Adrenal gland (tissue), 19 donors: Measurements from ENCODE around the gene HADHA. TPM values are rescaled to one million over a fixed set of nuclear protein-coding genes. Genes with fewer than 3 reads are reported as not detected.

Experiments
- DNase-seq, 7 donors: peaks; one replicate each; pipeline ENCODE4 v3.0.0-alpha.2; 2019 to 2020
- H3K27ac ChIP-seq, 5 donors: fragments of 200-600 bp; sonication (generic) in 4 of 5; 1 replicate in 3 of 5; 2 replicates in 2 of 5; pipeline versions ENCODE4 v1.5.1 to v1.8.0; 2016 to 2020; ENCODE audit warnings: mild to moderate bottlenecking in 1 of 5
- H3K27me3 ChIP-seq: fragments of 200-600 bp; 2 replicates; pipeline ENCODE4 v1.8.0; 2021
- H3K36me3 ChIP-seq, 2 donors: fragments of 200-600 bp; replicated peaks in 1 of 2; 1 replicate in 1 of 2; 2 replicates in 1 of 2; pipeline versions ENCODE4 v1.5.1 to v1.8.0; 2018 to 2022
- H3K4me1 ChIP-seq, 2 donors: fragments of 200-600 bp; replicated peaks in 1 of 2; 1 replicate in 1 of 2; 2 replicates in 1 of 2; pipeline versions ENCODE4 v1.5.1 to v1.8.0; 2018 to 2021
- H3K4me3 ChIP-seq, 4 donors: fragments of 200-600 bp; sonication (generic) in 3 of 4; one replicate each; pipeline ENCODE4 v1.5.1; 2016 to 2018
- H3K9me3 ChIP-seq, 3 donors: fragments of 200-600 bp; sonication (generic) in 1 of 3; replicated peaks in 1 of 3; 1 replicate in 2 of 3; 2 replicates in 1 of 3; pipeline versions ENCODE4 v1.5.1 to v1.8.0; 2016 to 2021
- CTCF ChIP-seq, 6 experiments: fragments of 450-650 bp in 4 of 6; fragments of 200-600 bp in 2 of 6; sonication (generic) in 1 of 6; IDR thresholded peaks; 1 replicate in 5 of 6; 2 replicates in 1 of 6; pipeline versions ENCODE4 v1.5.1 to v1.8.0; 2016 to 2021; ENCODE audit warnings: antibody characterized with exemption in 6 of 6, mild to moderate bottlenecking in 2 of 6, moderate library complexity in 1 of 6
- POLR2A ChIP-seq, 2 donors: fragments of 450-650 bp; IDR thresholded peaks; one replicate each; pipeline ENCODE4 v1.6.1; 2017; ENCODE audit warnings: antibody characterized with exemption in 2 of 2, mild to moderate bottlenecking in 2 of 2, moderate library complexity in 1 of 2
- WGBS, 4 donors: extraction: QIAGEN DNeasy Blood & Tissue Kit in 2 of 4; methylation state at CpG; one replicate each; pipeline versions ENCODE4 v1.1.5 to v1.1.7; 2013 to 2017; 5-methylcytosine and 5-hydroxymethylcytosine counted together
- intact Hi-C, 2 donors: fragments of 100-400 bp; cut with DNase I; formaldehyde crosslinking; loops; one replicate each; pipeline versions ENCODE4 v1.14.1 to v1.15.0; 2022 to 2023
- long read RNA-seq, 10 donors: library from polyadenylated mRNA in 3 of 10; unstranded in 2 of 10; stranded (forward) in 1 of 10; transcript quantifications; one replicate each; pipeline ENCODE4 v2.0.0 and lab custom pipeline, GENCODE V29; 2021 to 2026
- polyA plus RNA-seq, 3 donors: library from polyadenylated mRNA; stranded (reverse); fragments of 200-250 nt in 2 of 3; fragments of 350-450 nt in 1 of 3; fragmentation: Illumina TruSeq in 1 of 3; extraction: RNeasy Lipid Tissue Mini Kit (QIAGEN cat#74804) in 1 of 3; gene quantifications; one replicate each; pipeline ENCODE4 v1.2.3, GENCODE V29; 2013 to 2014
- total RNA-seq, 9 donors: library from RNA; depleted of rRNA in 4 of 9; stranded (reverse); fragments of >200 nt in 4 of 9; fragments of 120-200 nt in 1 of 9; fragmentation: NEBNext Ultra II Directional in 1 of 9; extraction: Animal tissue kit (Norgen Biotek cat#: 25700) in 1 of 9; gene quantifications; one replicate each; pipeline versions ENCODE4 v1.1.0 to v1.2.4, GENCODE V29; 2013 to 2023
- donor health status: healthy with polysubstance abuse.
- donor health status: Bipolar disorder and iron deficiency.
- donor health status: DM: yes; HTN: yes; CAD: no.
- donor health status: DM: no; HTN: no; CAD: no.
- donor health status: DM: no; HTN: no; CAD: no.
- donor health status: DM: yes; HTN: yes; CAD: no.

Gene HADHA
- total RNA-seq = 100 to 1,000 TPM; 154 to 353 (median 222) TPM
- 100 to 1,000 TPM in 1 of 3 donors, 10 to 100 TPM in 2; 43.8 to 309 (median 57.5) TPM for polyA plus RNA-seq
- long read RNA-seq, donor 1, transcript HADHA-201 (20 exons, 3,037 nt) = major isoform, 56 of 718 reads
- long read RNA-seq, donor 1, partial matches to known transcripts = 470 of 718 reads
- long read RNA-seq, donor 1, other reads (novel, unspliced or antisense) = 190 of 718 reads
- long read RNA-seq, donor 2, transcript HADHA-201 (20 exons, 3,037 nt) = major isoform, 51 of 140 reads
- long read RNA-seq, donor 2, partial matches to known transcripts = 89 of 140 reads
- long read RNA-seq, donor 2, other reads (novel, unspliced or antisense) = 0 of 140 reads
- long read RNA-seq, donor 3, transcript HADHA-201 (20 exons, 3,037 nt) = major isoform, 65 of 152 reads
- long read RNA-seq, donor 3, partial matches to known transcripts = 80 of 152 reads
- long read RNA-seq, donor 3, other reads (novel, unspliced or antisense) = 7 of 152 reads
- long read RNA-seq, donor 4, transcript HADHA-201 (20 exons, 3,037 nt) = major isoform, 159 of 226 reads
- long read RNA-seq, donor 4, partial matches to known transcripts = 58 of 226 reads
- long read RNA-seq, donor 4, other reads (novel, unspliced or antisense) = 6 of 226 reads
- long read RNA-seq, donor 5, transcript HADHA-204 (19 exons, 2,982 nt) = minor isoform, 10 of 822 reads
- long read RNA-seq, donor 5, transcript HADHA-201 (20 exons, 3,037 nt) = major isoform, 752 of 822 reads
- long read RNA-seq, donor 5, partial matches to known transcripts = 28 of 822 reads
- long read RNA-seq, donor 5, other reads (novel, unspliced or antisense) = 27 of 822 reads
- long read RNA-seq, donor 6, transcript HADHA-201 (20 exons, 3,037 nt) = major isoform, 113 of 196 reads
- long read RNA-seq, donor 6, partial matches to known transcripts = 77 of 196 reads
- long read RNA-seq, donor 6, other reads (novel, unspliced or antisense) = 5 of 196 reads
- long read RNA-seq, donor 7, transcript HADHA-201 (20 exons, 3,037 nt) = major isoform, 18 of 49 reads
- long read RNA-seq, donor 7, partial matches to known transcripts = 30 of 49 reads
- long read RNA-seq, donor 7, other reads (novel, unspliced or antisense) = 0 of 49 reads
- long read RNA-seq, donor 8, transcript HADHA-201 (20 exons, 3,037 nt) = major isoform, 95 of 961 reads
- long read RNA-seq, donor 8, partial matches to known transcripts = 854 of 961 reads
- long read RNA-seq, donor 8, other reads (novel, unspliced or antisense) = 11 of 961 reads
- long read RNA-seq, donor 9, transcript HADHA-201 (20 exons, 3,037 nt) = major isoform, 67 of 105 reads
- long read RNA-seq, donor 9, partial matches to known transcripts = 38 of 105 reads
- long read RNA-seq, donor 9, other reads (novel, unspliced or antisense) = 0 of 105 reads
- long read RNA-seq, donor 10, transcript HADHA-201 (20 exons, 3,037 nt) = major isoform, 14 of 360 reads
- long read RNA-seq, donor 10, partial matches to known transcripts = 346 of 360 reads
- long read RNA-seq, donor 10, other reads (novel, unspliced or antisense) = 0 of 360 reads

GRCh38 chr2:26244309-26245230 is at the start of gene HADHA, which contains the start of gene HADHB:
HADHA (minus strand) TSS chr2:26244632; CDS start chr2:26244596, 36 bp downstream.
HADHB (plus strand) TSS chr2:26244939; CDS start chr2:26254255, 9,316 bp downstream.
- DNase-seq = peak; percentile 90 to 93 (median 93)
- H3K27ac ChIP-seq = peak within 1 kb of the TSS; percentile 95 to 100 (median 96)
- intact Hi-C loops = loop anchor here (10.0 kb wide), 3 partner anchors 50 to 490 kb away; no protein-coding TSS in a partner anchor
- no peaks in the 10 kb centered on the region for H3K36me3 ChIP-seq
- no peaks in the 10 kb centered on the region for H3K27me3 ChIP-seq
- WGBS, 4 donors = 0 to 2% (median 0%) methylated on average over 16 to 63 of the region's 63 CpGs
- H3K4me3 ChIP-seq = peak within 1 kb of the TSS; percentile 30 to 93 (median 80)
- H3K4me1 ChIP-seq = peaks cover 27 to 66% of the 10 kb centered on the region in 2 donors
- TF ChIP-seq POLR2A (IDR thresholded peaks at IDR 0.05) = peak; percentile 67 to 84
- peak in 5 of 6 experiments; percentile 26 to 49 (median 30) for TF ChIP-seq CTCF (IDR thresholded peaks at IDR 0.05)
- no peaks in the 10 kb centered on the region for H3K9me3 ChIP-seq

- 61 to 74% (median 64%) methylated on average over 6 of the region's 6 CpGs for WGBS, 4 donors
- Histone ChIP-seq H3K27me3 (no peaks in the 10 kb centered on the region), H3K9me3 (no peaks in the 10 kb centered on the region), H3K4me1 (no peaks in the 10 kb centered on the region), H3K36me3 (peaks cover 0 to 5% of the 10 kb centered on the region in 2 donors), H3K27ac (no peak overlapping the region), H3K4me3 (no peak overlapping the region)
- TF ChIP-seq CTCF (IDR thresholded peaks at IDR 0.05) (no peak), POLR2A (IDR thresholded peaks at IDR 0.05) (no peak)
- no peak for DNase-seq
- intact Hi-C loops = loop anchor here in 1 of 2 donors (10.0 kb wide), 1 partner anchor 48 kb away; the partner anchor contains the start of genes HADHA and HADHB
These were observed 48.2 kb upstream of the HADHA start for GRCh38 chr2:26292646-26293045.

- 43 to 67% (median 66%) methylated on average over 1 of the region's 1 CpG for WGBS, 4 donors
These were observed 45.6 kb upstream of the HADHA start for GRCh38 chr2:26290001-26290400.

More at GRCh38 chr2:26290001-26290400, 45.6 kb upstream of the HADHA start:
- H3K27ac ChIP-seq = no peak overlapping the region
- intact Hi-C loops = loop anchor here in 1 of 2 donors (10.0 kb wide), 1 partner anchor 45 kb away; the partner anchor contains the start of genes HADHA and HADHB
- TF ChIP-seq POLR2A (IDR thresholded peaks at IDR 0.05) = no peak
- TF ChIP-seq CTCF (IDR thresholded peaks at IDR 0.05) = no peak
- no peaks in the 10 kb centered on the region for H3K4me1 ChIP-seq
- no peaks in the 10 kb centered on the region for H3K9me3 ChIP-seq
- DNase-seq = no peak
- peaks cover 0 to 27% of the 10 kb centered on the region in 2 donors for H3K36me3 ChIP-seq
- no peak overlapping the region for H3K4me3 ChIP-seq
- no peaks in the 10 kb centered on the region for H3K27me3 ChIP-seq
